Measurements from ENCODE around the gene SAP30BP. TPM values are rescaled to one million over a fixed set of nuclear protein-coding genes. Genes with fewer than 3 reads are reported as not detected.

SAP30BP gene
- total RNA-seq, 1 experiment from 2014 or later, result 80.3 TPM

GRCh38 chr17:75724016-75725003 is 57.2 kb downstream of the SAP30BP start:
- ChIA-PET POLR2A (ENCODE audit: unreplicated experiment) (interaction anchor here (0.6 kb wide), 1 partner anchor 11 kb away, joined by 25 read pairs; no protein-coding TSS in a partner anchor), CTCF (no interaction called here)
- H3K79me2 ChIP-seq (ENCODE audit: low read depth), result peaks cover 45% of the 10 kb centered on the region
- peaks cover 25% of the 10 kb centered on the region for H3K36me3 ChIP-seq (ENCODE audit: low read depth)
- peaks cover 34% of the 10 kb centered on the region for H3F3A ChIP-seq (ENCODE audit: insufficient read depth, low read depth)
- H4K20me1 ChIP-seq (ENCODE audit: insufficient read depth), result peaks cover 26% of the 10 kb centered on the region
- H3K4me2 ChIP-seq, result peak overlapping the region; percentile 76
- no peak for DNase-seq
- H2AFZ ChIP-seq, result no peak overlapping the region
- peak overlapping the region; percentile 32 for H3K27ac ChIP-seq
- H3K4me1 ChIP-seq (replicated peaks; ENCODE audit: insufficient read depth), result peaks cover 28% of the 10 kb centered on the region
- H3K4me3 ChIP-seq, result peak overlapping the region; percentile 96; the same call in 1 of the 2 replicates
- TF ChIP-seq EZH2 (IDR thresholded peaks at IDR 0.05; ENCODE audit: low read depth), result no peak
- no peaks in the 10 kb centered on the region for H3K27me3 ChIP-seq (ENCODE audit: insufficient read depth, low read depth)
- no peaks in the 10 kb centered on the region for H3K9me2 ChIP-seq (ENCODE audit: insufficient read depth)
- no peaks in the 10 kb centered on the region for H3K9me3 ChIP-seq (ENCODE audit: insufficient read depth, low read depth)
- intact Hi-C loops (cut with micrococcal nuclease; ENCODE audit: unreplicated experiment), result no loop called here
- no TSS peak for BruUV-seq (replicated peaks)

GRCh38 chr17:75725504-75725903 is 58.4 kb downstream of the SAP30BP start:
- no peak overlapping the region for H3K27ac ChIP-seq
- no peak overlapping the region for H3K4me3 ChIP-seq
- H3F3A ChIP-seq (ENCODE audit: insufficient read depth, low read depth), result peaks cover 33% of the 10 kb centered on the region
- BruUV-seq (replicated peaks), result no TSS peak
- H3K4me1 ChIP-seq (replicated peaks; ENCODE audit: insufficient read depth), result peaks cover 24% of the 10 kb centered on the region
- peaks cover 29% of the 10 kb centered on the region for H3K36me3 ChIP-seq (ENCODE audit: low read depth)
- H3K9me2 ChIP-seq (ENCODE audit: insufficient read depth), result no peaks in the 10 kb centered on the region
- H3K9me3 ChIP-seq (ENCODE audit: insufficient read depth, low read depth), result no peaks in the 10 kb centered on the region
- POLR2A ChIA-PET (ENCODE audit: unreplicated experiment), result no interaction called here
- no peak for DNase-seq
- H2AFZ ChIP-seq, result no peak overlapping the region
- H3K79me2 ChIP-seq (ENCODE audit: low read depth), result peaks cover 45% of the 10 kb centered on the region
- no peak overlapping the region for H3K4me2 ChIP-seq
- peaks cover 26% of the 10 kb centered on the region for H4K20me1 ChIP-seq (ENCODE audit: insufficient read depth)
- CTCF ChIA-PET, result no interaction called here
- intact Hi-C loops (cut with micrococcal nuclease; ENCODE audit: unreplicated experiment), result no loop called here
- TF ChIP-seq CTCF (conservative IDR thresholded peaks at IDR 0.05), result no peak
- TF ChIP-seq EZH2 (IDR thresholded peaks at IDR 0.05; ENCODE audit: low read depth), result no peak
- no peaks in the 10 kb centered on the region for H3K27me3 ChIP-seq (ENCODE audit: insufficient read depth, low read depth)

DNA sequence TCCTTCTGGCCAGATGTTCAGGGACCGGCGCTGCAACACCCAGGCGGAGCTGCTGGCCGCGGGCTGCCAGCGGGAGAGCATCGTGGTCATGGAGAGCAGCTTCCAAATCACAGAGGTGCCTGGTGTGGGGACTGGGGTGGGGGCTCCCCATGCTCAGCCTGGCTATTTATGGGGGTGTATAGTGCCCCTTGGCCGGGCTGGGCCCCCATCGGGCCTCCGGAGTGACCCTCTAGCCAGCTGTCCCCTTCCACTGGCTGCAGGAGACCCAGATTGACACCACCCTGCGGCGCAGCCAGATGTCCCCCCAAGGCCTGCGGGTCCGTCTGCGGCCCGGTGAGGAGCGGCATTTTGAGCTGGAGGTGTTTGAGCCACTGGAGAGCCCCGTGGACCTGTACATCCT is 60.3 kb downstream of the SAP30BP start:
- Histone ChIP-seq H3K4me3 (no peak overlapping the region), H3K27ac (no peak overlapping the region), H2AFZ (no peak overlapping the region), H3K4me1 (replicated peaks; ENCODE audit: insufficient read depth) (peaks cover 20% of the 10 kb centered on the region), H3K4me2 (no peak overlapping the region), H3K36me3 (ENCODE audit: low read depth) (peaks cover 42% of the 10 kb centered on the region), H3K27me3 (ENCODE audit: insufficient read depth, low read depth) (no peaks in the 10 kb centered on the region), H3F3A (ENCODE audit: insufficient read depth, low read depth) (peaks cover 23% of the 10 kb centered on the region), H3K9me3 (ENCODE audit: insufficient read depth, low read depth) (no peaks in the 10 kb centered on the region), H4K20me1 (ENCODE audit: insufficient read depth) (peaks cover 26% of the 10 kb centered on the region), H3K9me2 (ENCODE audit: insufficient read depth) (no peaks in the 10 kb centered on the region), H3K79me2 (ENCODE audit: low read depth) (peaks cover 35% of the 10 kb centered on the region)
- TF ChIP-seq EZH2 (IDR thresholded peaks at IDR 0.05; ENCODE audit: low read depth), result no peak
- no peak for TF ChIP-seq CTCF (conservative IDR thresholded peaks at IDR 0.05)
- BruUV-seq (replicated peaks), result no TSS peak
- DNase-seq, result no peak
- ChIA-PET POLR2A (ENCODE audit: unreplicated experiment) (no interaction called here), CTCF (interaction anchor here (1.0 kb wide), 1 partner anchor 20 kb away, joined by 4 read pairs; no protein-coding TSS in a partner anchor)
- intact Hi-C loops (cut with micrococcal nuclease; ENCODE audit: unreplicated experiment), result no loop called here

Measured in PC-9 (cell line).